Tibial artery (tissue), 4 donors: Measurements from ENCODE around the gene NTPCR.

Source experiments
- DNase-seq, 2 donors: peaks; one replicate each; pipeline ENCODE4 v3.0.0-alpha.2; 2019
- H3K27ac ChIP-seq, 2 donors: fragments of 200-600 bp; sonication (generic) in 1 of 2; 1 replicate in 1 of 2; 2 replicates in 1 of 2; pipeline ENCODE4 v1.5.1; 2018 to 2019; ENCODE audit warnings: mild to moderate bottlenecking in 1 of 2
- H3K27me3 ChIP-seq, 2 donors: fragments of 200-600 bp; sonication (generic) in 1 of 2; one replicate each; pipeline versions ENCODE4 v1.5.1 to v1.6.0; 2016 to 2019
- H3K36me3 ChIP-seq, 3 donors: fragments of 200-600 bp; sonication (generic) in 2 of 3; one replicate each; pipeline ENCODE4 v1.5.1; 2016 to 2019; ENCODE audit warnings: mild to moderate bottlenecking in 2 of 3
- H3K4me1 ChIP-seq, 4 donors: fragments of 200-600 bp; sonication (generic) in 2 of 4; 1 replicate in 3 of 4; 2 replicates in 1 of 4; pipeline ENCODE4 v1.5.1; 2016 to 2019
- H3K4me3 ChIP-seq, 2 donors: fragments of 200-600 bp; sonication (generic) in 1 of 2; 1 replicate in 1 of 2; 2 replicates in 1 of 2; pipeline ENCODE4 v1.5.1; 2018 to 2019; ENCODE audit warnings: mild to moderate bottlenecking in 2 of 2
- H3K9me3 ChIP-seq, 3 donors: fragments of 200-600 bp; sonication (generic) in 1 of 3; one replicate each; pipeline ENCODE4 v1.5.1; 2016 to 2019
- intact Hi-C: fragments of 100-400 bp; cut with DNase I; formaldehyde crosslinking; loops from one replicate; pipeline ENCODE4 v1.15.0; 2023; ENCODE audit warnings: low total_unique reads
- TF ChIP-seq, protein P1 (sequence below), 2 experiments: fragments of 200-600 bp in 1 of 2; fragments of 450-650 bp in 1 of 2; IDR thresholded peaks; one replicate each; pipeline ENCODE4 v1.5.1; 2017 to 2019; ENCODE audit warnings: antibody characterized with exemption in 2 of 2, mild to moderate bottlenecking in 1 of 2, moderate library complexity in 1 of 2

Gene NTPCR

DNA sequence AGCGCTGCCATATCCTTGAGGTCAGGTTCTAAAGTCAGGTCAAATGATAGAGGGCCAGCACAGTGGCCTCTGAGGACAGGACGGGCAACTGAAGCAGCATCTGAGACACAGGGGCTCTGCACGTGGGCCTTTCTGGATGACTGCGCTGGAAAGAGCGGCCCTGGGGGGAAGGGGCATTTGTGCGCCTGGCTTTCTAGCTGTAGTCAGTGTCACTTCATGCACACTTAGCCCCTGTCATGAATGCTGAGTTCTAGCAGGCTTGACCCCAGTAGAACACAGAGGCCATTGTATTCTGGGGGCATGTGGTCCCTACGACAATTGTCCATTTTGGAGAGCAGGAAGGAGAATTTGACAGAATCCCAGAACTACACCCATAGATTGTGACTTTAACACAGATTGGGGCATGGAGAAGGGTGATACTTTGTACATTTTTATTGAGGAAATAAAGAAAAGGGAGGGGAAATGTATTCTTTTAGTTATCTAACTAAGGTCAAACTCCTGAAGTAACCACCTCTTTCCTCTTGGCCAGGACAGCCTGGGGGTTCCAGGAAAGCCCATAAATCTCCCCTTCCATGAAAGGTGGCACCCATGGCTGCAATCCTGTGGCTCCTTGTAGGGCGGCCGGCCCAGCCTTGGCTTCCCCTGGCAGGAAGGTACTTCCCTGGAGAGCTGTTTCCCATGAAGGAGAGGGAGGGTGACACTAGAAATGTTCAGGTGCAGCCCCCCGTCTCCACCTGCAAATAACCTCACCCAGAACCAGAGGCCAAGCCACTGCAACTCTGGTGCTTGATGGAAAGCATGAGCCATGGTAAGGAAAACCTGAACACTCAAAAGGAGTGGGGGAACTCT lies 34.4 kb downstream of the NTPCR start:
- TF ChIP-seq, protein P1, sequence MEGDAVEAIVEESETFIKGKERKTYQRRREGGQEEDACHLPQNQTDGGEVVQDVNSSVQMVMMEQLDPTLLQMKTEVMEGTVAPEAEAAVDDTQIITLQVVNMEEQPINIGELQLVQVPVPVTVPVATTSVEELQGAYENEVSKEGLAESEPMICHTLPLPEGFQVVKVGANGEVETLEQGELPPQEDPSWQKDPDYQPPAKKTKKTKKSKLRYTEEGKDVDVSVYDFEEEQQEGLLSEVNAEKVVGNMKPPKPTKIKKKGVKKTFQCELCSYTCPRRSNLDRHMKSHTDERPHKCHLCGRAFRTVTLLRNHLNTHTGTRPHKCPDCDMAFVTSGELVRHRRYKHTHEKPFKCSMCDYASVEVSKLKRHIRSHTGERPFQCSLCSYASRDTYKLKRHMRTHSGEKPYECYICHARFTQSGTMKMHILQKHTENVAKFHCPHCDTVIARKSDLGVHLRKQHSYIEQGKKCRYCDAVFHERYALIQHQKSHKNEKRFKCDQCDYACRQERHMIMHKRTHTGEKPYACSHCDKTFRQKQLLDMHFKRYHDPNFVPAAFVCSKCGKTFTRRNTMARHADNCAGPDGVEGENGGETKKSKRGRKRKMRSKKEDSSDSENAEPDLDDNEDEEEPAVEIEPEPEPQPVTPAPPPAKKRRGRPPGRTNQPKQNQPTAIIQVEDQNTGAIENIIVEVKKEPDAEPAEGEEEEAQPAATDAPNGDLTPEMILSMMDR (IDR thresholded peaks at IDR 0.05), result no peak
- Histone ChIP-seq H3K27ac (no peak overlapping the region), H3K4me3 (no peak overlapping the region), H3K4me1 (peaks cover 0 to 5% (median 0%) of the 10 kb centered on the region in 4 donors), H3K36me3 (peaks cover 0 to 24% (median 4%) of the 10 kb centered on the region in 3 donors), H3K27me3 (no peaks in the 10 kb centered on the region), H3K9me3 (no peaks in the 10 kb centered on the region)
- DNase-seq, result no peak
- intact Hi-C loops, result no loop called here

DNA sequence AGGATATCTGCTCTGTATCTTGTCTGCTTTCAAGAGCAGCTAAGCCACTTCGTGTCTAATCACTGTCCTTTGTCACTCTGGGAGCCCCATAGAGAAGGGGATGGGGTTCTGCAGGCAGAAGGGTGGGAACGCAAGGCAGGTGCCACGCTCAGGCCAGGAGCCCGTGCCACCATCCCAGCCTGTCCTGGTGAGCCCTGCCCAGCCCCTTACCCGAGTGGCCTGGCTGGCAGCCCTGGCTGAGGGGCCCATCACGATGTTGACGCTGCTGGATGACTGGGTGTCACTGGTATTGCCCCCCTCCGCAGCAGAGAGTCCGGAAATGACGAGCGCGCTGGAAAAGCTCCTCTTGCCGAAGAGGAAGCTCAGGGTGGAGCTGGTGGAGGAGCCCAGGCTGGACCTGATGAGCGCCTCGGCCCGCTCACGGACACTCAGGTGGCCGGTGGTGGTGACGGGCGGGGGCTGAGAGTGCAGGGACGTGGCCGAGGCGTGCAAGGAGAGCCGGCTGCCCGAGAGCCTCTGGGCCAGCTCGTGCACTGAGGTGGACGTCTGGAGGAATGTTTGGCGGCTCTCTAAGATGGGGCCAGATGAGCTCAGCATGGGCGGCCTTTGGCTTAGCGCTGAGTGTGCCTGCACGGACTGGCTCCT lies 35.6 kb downstream of the NTPCR start:
- TF ChIP-seq, protein P1 (IDR thresholded peaks at IDR 0.05), result no peak
- Histone ChIP-seq H3K4me1 (peaks cover 0 to 5% (median 0%) of the 10 kb centered on the region in 4 donors), H3K9me3 (no peaks in the 10 kb centered on the region), H3K27me3 (no peaks in the 10 kb centered on the region), H3K27ac (no peak overlapping the region), H3K36me3 (peaks cover 0 to 30% (median 4%) of the 10 kb centered on the region in 3 donors), H3K4me3 (no peak overlapping the region)
- DNase-seq, result no peak
- intact Hi-C loops, result no loop called here

DNA sequence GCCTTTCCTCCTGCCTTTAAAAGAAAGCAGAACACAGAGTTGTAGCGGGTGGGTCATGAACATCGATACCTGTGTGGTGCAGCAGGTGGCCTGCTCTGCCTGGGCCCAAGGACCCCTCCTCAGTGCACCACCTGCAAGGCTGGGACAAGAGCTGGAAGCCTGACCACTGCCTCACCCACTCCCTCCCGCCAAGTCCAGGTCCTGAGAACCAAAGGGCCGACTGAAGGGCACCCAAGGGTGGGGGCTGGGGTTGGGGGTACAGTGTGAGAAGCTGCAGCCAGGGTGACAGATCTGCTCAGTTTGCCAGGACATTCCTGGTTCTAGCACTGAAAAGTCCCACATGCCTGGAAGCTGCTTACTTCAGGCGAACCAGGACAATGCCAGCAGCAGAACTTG lies 36.1 kb downstream of the NTPCR start:
- no peaks in the 10 kb centered on the region for H3K27me3 ChIP-seq
- no peaks in the 10 kb centered on the region for H3K9me3 ChIP-seq
- TF ChIP-seq, protein P1 (IDR thresholded peaks at IDR 0.05), result no peak
- DNase-seq, result no peak
- H3K27ac ChIP-seq, result no peak overlapping the region
- no peak overlapping the region for H3K4me3 ChIP-seq
- H3K36me3 ChIP-seq, result peaks cover 0 to 35% (median 4%) of the 10 kb centered on the region in 3 donors
- intact Hi-C loops, result no loop called here
- peaks cover 0 to 5% (median 0%) of the 10 kb centered on the region in 4 donors for H3K4me1 ChIP-seq

DNA sequence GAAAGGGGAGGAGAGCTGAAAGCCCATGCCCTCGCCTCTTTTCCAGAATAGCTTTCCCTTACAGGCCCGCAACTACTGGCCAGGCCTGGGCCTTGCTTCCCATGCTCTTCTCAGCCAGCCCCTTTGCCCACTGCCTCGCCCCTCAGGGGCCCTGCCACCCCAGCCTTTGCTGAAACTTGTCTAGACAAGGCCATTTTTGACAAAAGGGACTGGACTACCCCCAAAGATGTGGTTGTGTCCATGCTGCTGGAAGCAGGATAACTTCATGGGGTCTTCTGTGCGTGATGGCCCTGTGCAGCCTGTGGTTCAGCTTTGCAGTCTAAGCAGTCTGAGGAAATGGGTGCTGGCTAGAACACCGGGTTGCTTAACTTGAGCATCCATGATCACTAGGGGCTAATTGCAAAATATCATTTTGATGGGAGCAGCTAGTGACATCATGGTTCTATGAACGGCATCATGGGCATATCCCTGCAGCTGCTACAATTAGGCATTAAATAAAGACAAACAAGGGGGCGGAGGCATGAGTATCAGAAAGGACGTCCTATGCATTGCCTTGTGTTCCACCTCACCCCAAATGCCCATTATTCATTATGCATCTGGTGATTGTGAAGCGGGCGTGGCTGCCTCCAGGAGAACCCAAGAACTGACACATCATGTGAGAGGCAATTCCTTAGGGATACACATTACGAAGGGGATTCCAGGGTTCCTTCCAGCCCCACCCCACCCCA lies 36.8 kb downstream of the NTPCR start:
- intact Hi-C loops, result no loop called here
- no peak for DNase-seq
- no peak overlapping the region for H3K4me3 ChIP-seq
- TF ChIP-seq, protein P1 (IDR thresholded peaks at IDR 0.05), result no peak
- peaks cover 0 to 5% (median 0%) of the 10 kb centered on the region in 4 donors for H3K4me1 ChIP-seq
- H3K27me3 ChIP-seq, result no peaks in the 10 kb centered on the region
- H3K9me3 ChIP-seq, result no peaks in the 10 kb centered on the region
- H3K27ac ChIP-seq, result no peak overlapping the region
- peaks cover 0 to 42% (median 4%) of the 10 kb centered on the region in 3 donors for H3K36me3 ChIP-seq

DNA sequence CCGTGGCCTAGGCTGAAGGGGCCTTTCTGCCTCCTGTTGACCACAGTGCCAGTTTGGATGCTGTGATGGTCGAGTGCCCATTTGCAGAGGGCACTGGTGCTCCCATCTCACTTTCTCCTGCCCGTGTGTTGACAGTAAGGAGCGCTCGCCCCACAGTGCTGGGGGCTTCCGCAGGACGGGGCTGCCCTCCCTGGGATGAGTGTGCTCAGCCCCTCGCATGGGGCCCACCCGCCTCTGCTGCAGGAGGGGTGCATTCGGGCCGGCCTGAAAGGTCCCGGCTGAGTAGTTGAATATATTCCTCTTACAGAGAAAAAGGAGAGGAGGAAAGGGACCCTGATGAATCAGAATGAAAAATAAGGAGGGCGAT lies 37.3 kb downstream of the NTPCR start:
- Histone ChIP-seq H3K27ac (no peak overlapping the region), H3K4me1 (peaks cover 0 to 1% (median 0%) of the 10 kb centered on the region in 4 donors), H3K9me3 (no peaks in the 10 kb centered on the region), H3K27me3 (no peaks in the 10 kb centered on the region), H3K4me3 (no peak overlapping the region), H3K36me3 (peaks cover 0 to 48% (median 4%) of the 10 kb centered on the region in 3 donors)
- no peak for DNase-seq
- TF ChIP-seq, protein P1 (IDR thresholded peaks at IDR 0.05), result no peak
- intact Hi-C loops, result no loop called here
